IMR-90 (cell line): ENCODE results near the gene TRAFD1.
"Not testable (repeated sequence)": the region's sequence is repeated elsewhere in the genome, so short reads cannot be mapped to it uniquely, and the experiment has no call there.

Source experiments
- BHLHE40 ChIP-seq: fragments of 150-350 bp; IDR thresholded peaks from 2 replicates; pipeline ENCODE4 v1.6.1; 2016; ENCODE audit warnings: mild to moderate bottlenecking, low read depth, low read length
- MAFK ChIP-seq: IDR thresholded peaks from 2 replicates; pipeline ENCODE4 v1.6.1; 2012; ENCODE audit warnings: low read depth, low read length, improper control_type of control experiment
- POLR2A ChIP-seq: IDR thresholded peaks from 2 replicates; pipeline ENCODE4 v1.6.1; 2012; ENCODE audit warnings: mild to moderate bottlenecking, low read depth, low read length
- TF ChIP-seq, protein P1 (sequence below): conservative IDR thresholded peaks from 2 replicates; pipeline ENCODE4 v1.5.1; 2012; ENCODE audit warnings: mild to moderate bottlenecking, low read depth, low read length, improper control_type of control experiment

DNA sequence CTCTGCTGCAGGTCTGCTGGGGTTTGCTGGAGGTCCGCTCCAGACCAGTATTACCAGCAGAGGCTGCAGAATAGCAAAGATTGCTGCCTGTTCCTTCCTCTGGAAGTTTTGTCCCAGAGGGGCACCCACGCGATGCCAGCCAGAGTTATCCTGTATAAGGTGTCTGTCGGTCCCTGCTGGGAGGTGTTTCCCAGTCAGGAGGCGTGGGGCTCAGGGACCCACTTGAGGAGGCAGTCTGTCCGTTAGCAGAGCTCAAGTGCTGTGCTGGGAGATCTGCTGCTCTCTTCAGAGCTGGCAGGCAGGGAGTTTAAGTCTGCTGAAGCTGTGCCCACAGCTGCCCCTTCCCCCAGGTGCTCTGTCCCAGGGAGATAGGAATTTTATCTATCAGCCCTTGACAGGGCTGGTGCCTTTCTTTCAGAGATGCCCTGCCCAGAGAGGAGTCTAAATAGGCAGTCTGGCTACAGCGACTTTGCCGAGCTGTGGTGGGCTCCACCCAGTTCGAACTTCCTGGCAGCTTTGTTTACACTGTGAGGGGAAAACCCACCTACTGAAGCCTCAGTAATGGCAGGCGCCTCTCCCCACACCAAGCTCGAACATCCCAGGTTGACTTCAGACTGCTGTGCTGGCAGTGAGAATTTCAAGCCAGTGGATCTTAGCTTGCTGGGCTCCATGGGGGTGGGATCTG is 33.2 kb downstream of the TRAFD1 start:
- TF ChIP-seq MAFK, BHLHE40, POLR2A: not testable (repeated sequence)
- TF ChIP-seq, protein P1, sequence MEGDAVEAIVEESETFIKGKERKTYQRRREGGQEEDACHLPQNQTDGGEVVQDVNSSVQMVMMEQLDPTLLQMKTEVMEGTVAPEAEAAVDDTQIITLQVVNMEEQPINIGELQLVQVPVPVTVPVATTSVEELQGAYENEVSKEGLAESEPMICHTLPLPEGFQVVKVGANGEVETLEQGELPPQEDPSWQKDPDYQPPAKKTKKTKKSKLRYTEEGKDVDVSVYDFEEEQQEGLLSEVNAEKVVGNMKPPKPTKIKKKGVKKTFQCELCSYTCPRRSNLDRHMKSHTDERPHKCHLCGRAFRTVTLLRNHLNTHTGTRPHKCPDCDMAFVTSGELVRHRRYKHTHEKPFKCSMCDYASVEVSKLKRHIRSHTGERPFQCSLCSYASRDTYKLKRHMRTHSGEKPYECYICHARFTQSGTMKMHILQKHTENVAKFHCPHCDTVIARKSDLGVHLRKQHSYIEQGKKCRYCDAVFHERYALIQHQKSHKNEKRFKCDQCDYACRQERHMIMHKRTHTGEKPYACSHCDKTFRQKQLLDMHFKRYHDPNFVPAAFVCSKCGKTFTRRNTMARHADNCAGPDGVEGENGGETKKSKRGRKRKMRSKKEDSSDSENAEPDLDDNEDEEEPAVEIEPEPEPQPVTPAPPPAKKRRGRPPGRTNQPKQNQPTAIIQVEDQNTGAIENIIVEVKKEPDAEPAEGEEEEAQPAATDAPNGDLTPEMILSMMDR: not testable (repeated sequence)
